GM21381 (cell line): Measurements from ENCODE around the gene ZC3H14.

ENCODE experiments used
- ATAC-seq: cut with Tn5 transposase; IDR thresholded peaks from one replicate; pipeline ENCODE4 v1.9.1; 2021; ENCODE audit warnings: mild to moderate bottlenecking, moderate library complexity; ENCODE audit not compliant: unreplicated experiment

ZC3H14 gene

GRCh38 chr14:88669346-88669745 is 106.5 kb downstream of the ZC3H14 start:
- ATAC-seq = no peak
